IMR-90 (cell line): ENCODE data around the gene ACP2. TPM values are rescaled to one million over a fixed set of nuclear protein-coding genes. Genes with fewer than 3 reads are reported as not detected.

Experiments used
- ATAC-seq: fragments of 200-7000 bp; cut with Tn5 transposase; 2 replicates; pipeline ENCODE4 v1.9.1; 2020; ENCODE audit warnings: low read depth, mild to moderate bottlenecking, moderate library complexity
- BruUV-seq: library from RNA; stranded (reverse); fragments of 400-500 nt; replicated peaks from 2 replicates; lab custom pipeline; 2021; lab: Mats Ljungman, UMichigan
- CTCF ChIA-PET: fragments of 300-600 bp; formaldehyde crosslinking; extraction: SDS; loops from one replicate; lab custom pipeline; 2021; ENCODE audit warnings: antibody characterized with exemption; lab: Yijun Ruan, JAX
- POLR2A ChIA-PET: fragments of 300-600 bp; sonication (Branson Sonifier 250); formaldehyde crosslinking; loops from one replicate; lab custom pipeline; 2022; ENCODE audit warnings: antibody characterized with exemption; ENCODE audit not compliant: unreplicated experiment; lab: Charles Lee
- DNase-seq: peaks from one replicate; pipeline ENCODE4 v3.0.0; 2013
- H2AFZ ChIP-seq: replicated peaks from 2 replicates; pipeline ENCODE3; 2013; ENCODE audit warnings: low read length, mild to moderate bottlenecking; ENCODE audit not compliant: poor library complexity
- H2AK5ac ChIP-seq: 2 replicates; pipeline ENCODE4 v1.6.1; 2013; ENCODE audit warnings: low read depth, low read length, inconsistent platforms
- H2AK9ac ChIP-seq: replicated peaks from 2 replicates; pipeline ENCODE3; 2013; ENCODE audit warnings: mild to moderate bottlenecking, low read depth, low read length, moderate library complexity; ENCODE audit not compliant: poor library complexity
- H2BK120ac ChIP-seq: 2 replicates; pipeline ENCODE4 v1.6.1; 2013; ENCODE audit warnings: low read depth, low read length, inconsistent platforms
- H2BK15ac ChIP-seq: 3 replicates; pipeline ENCODE4 v1.6.1; 2013; ENCODE audit warnings: low read depth, low read length, inconsistent platforms
- H2BK20ac ChIP-seq: 2 replicates; pipeline ENCODE4 v1.6.1; 2013; ENCODE audit warnings: low read depth, mild to moderate bottlenecking, inconsistent platforms, low read length, moderate library complexity
- H2BK5ac ChIP-seq: 2 replicates; pipeline ENCODE4 v1.6.1; 2013; ENCODE audit warnings: mild to moderate bottlenecking, low read depth, low read length, inconsistent platforms; ENCODE audit not compliant: poor library complexity, severe bottlenecking
- H3K14ac ChIP-seq: replicated peaks from 2 replicates; pipeline ENCODE4 v1.6.1; 2013; ENCODE audit warnings: low read depth, low read length, inconsistent platforms
- H3K18ac ChIP-seq: 2 replicates; pipeline ENCODE4 v1.6.1; 2013; ENCODE audit warnings: low read depth, low read length, control low read depth
- H3K23ac ChIP-seq: 2 replicates; pipeline ENCODE4 v1.6.1; 2013; ENCODE audit warnings: low read depth, low read length, inconsistent platforms
- H3K27ac ChIP-seq: 2 replicates; pipeline ENCODE4 v1.5.1; 2013; ENCODE audit warnings: mild to moderate bottlenecking, control low read depth, low read length; ENCODE audit not compliant: insufficient read depth
- H3K27me3 ChIP-seq: 2 replicates; pipeline ENCODE4 v1.6.1; 2013; ENCODE audit warnings: low read length; ENCODE audit not compliant: control insufficient read depth, insufficient read depth
- H3K36me3 ChIP-seq: 2 replicates; pipeline ENCODE4 v1.6.1; 2013; ENCODE audit warnings: low read length, mixed read lengths; ENCODE audit not compliant: control insufficient read depth, insufficient read depth
- H3K4ac ChIP-seq: 2 replicates; pipeline ENCODE4 v1.6.1; 2013; ENCODE audit warnings: low read depth, low read length, inconsistent platforms
- H3K4me1 ChIP-seq: 2 replicates; pipeline ENCODE4 v1.6.1; 2013; ENCODE audit warnings: low read length, mixed read lengths; ENCODE audit not compliant: control insufficient read depth, insufficient read depth
- H3K4me2 ChIP-seq: 2 replicates; pipeline ENCODE4 v1.6.1; 2013; ENCODE audit warnings: low read depth, mild to moderate bottlenecking, control low read depth, low read length, moderate library complexity
- H3K4me3 ChIP-seq: 2 replicates; pipeline ENCODE4 v1.5.1; 2013; ENCODE audit warnings: low read depth, mild to moderate bottlenecking, control low read depth, low read length, moderate library complexity; ENCODE audit not compliant: insufficient read depth
- H3K56ac ChIP-seq: 2 replicates; pipeline ENCODE4 v1.6.1; 2013; ENCODE audit warnings: low read length, inconsistent platforms; ENCODE audit not compliant: insufficient read depth; ENCODE audit errors: extremely low read depth
- H3K79me1 ChIP-seq, 2 experiments: 2 replicates each; pipeline ENCODE4 v1.6.1; 2013; ENCODE audit warnings: low read length in 2 of 2, inconsistent platforms in 1 of 2, low read depth in 1 of 2
- H3K9ac ChIP-seq: 2 replicates; pipeline ENCODE4 v1.6.1; 2013; ENCODE audit warnings: low read depth, low read length, control low read depth
- H3K9me1 ChIP-seq: 2 replicates; pipeline ENCODE4 v1.6.1; 2013; ENCODE audit warnings: low read length, inconsistent platforms; ENCODE audit not compliant: insufficient read depth
- H3K9me3 ChIP-seq: 2 replicates; pipeline ENCODE4 v1.6.1; 2013; ENCODE audit warnings: low read length; ENCODE audit not compliant: control insufficient read depth, insufficient read depth
- H4K20me1 ChIP-seq: 2 replicates; pipeline ENCODE4 v1.6.1; 2013; ENCODE audit warnings: low read length, inconsistent platforms; ENCODE audit not compliant: insufficient read depth
- H4K5ac ChIP-seq: 2 replicates; pipeline ENCODE4 v1.6.1; 2013; ENCODE audit warnings: mild to moderate bottlenecking, low read depth, low read length, control low read depth
- H4K8ac ChIP-seq, 2 experiments: 2 replicates each; pipeline ENCODE4 v1.6.1; 2013; ENCODE audit warnings: low read depth in 2 of 2, low read length in 2 of 2, control low read depth in 1 of 2, inconsistent platforms in 1 of 2
- H4K91ac ChIP-seq: 2 replicates; pipeline ENCODE4 v1.6.1; 2013; ENCODE audit warnings: low read depth, low read length, inconsistent platforms; ENCODE audit not compliant: insufficient read depth
- CEBPB ChIP-seq: IDR thresholded peaks from 2 replicates; pipeline ENCODE4 v1.6.1; 2012; ENCODE audit warnings: low read depth, low read length, improper control_type of control experiment
- WGBS, 2 experiments: methylation state at CpG; one replicate each; pipeline versions ENCODE4 v1.1.5 to v1.1.7; 2013; ENCODE audit warnings: missing lambda C conversion rate in 2 of 2; ENCODE audit not compliant: insufficient read length in 1 of 2; ENCODE audit errors: extremely low coverage in 2 of 2; 5-methylcytosine and 5-hydroxymethylcytosine counted together
- dilution Hi-C: fragments of 300-500 bp; cut with HindIII; formaldehyde crosslinking; loops from one replicate; pipeline ENCODE4 v1.14.3; 2018; ENCODE audit warnings: low sequenced_read_pairs; ENCODE audit not compliant: unreplicated experiment
- in situ Hi-C: fragments of 300-500 bp; cut with MboI; formaldehyde crosslinking; loops from 3 replicates; pipeline ENCODE4 v1.14.3; 2019; ENCODE audit warnings: low sequenced_read_pairs, inconsistent platforms, mixed read lengths
- intact Hi-C: fragments of 100-400 bp; cut with micrococcal nuclease; formaldehyde crosslinking; loops from 2 replicates; pipeline ENCODE4 v1.10.0; 2022
- polyA plus RNA-seq, 3 experiments: library from polyadenylated mRNA; depleted of rRNA; stranded (reverse); fragments of >200 nt; gene quantifications; 2 replicates each; pipeline ENCODE4 v1.2.3, GENCODE V29; 2012; ENCODE audit warnings: low replicate concordance in 1 of 3
- total RNA-seq: library from RNA; depleted of rRNA; stranded (reverse); fragments of >200 nt; gene quantifications from 2 replicates; pipeline ENCODE4 v1.2.3, GENCODE V29; 2012
- TF ChIP-seq, protein P1 (sequence below): fragments of 150-350 bp; IDR thresholded peaks from 2 replicates; pipeline ENCODE4 v1.6.1; 2017; ENCODE audit warnings: mild to moderate bottlenecking, antibody characterized with exemption, low read length, low read depth

ACP2 gene
- total and polyA plus RNA-seq, 2 of the 4 experiments (the other 2 are of a cell fraction), result 17.7 to 23.6 TPM

- H4K5ac ChIP-seq, result no peak overlapping the region
- in situ Hi-C loops, result no loop called here
- ATAC-seq, result peak; percentile 85
- H3K18ac ChIP-seq, result no peak overlapping the region
- no peak overlapping the region for H2BK5ac ChIP-seq
- no peak overlapping the region for H3K23ac ChIP-seq
- no peaks in the 10 kb centered on the region for H3K27me3 ChIP-seq
- WGBS, 2 experiments, result no CpG with 5 or more reads among the region's 7 CpGs
- H3K4me2 ChIP-seq, result no peak overlapping the region
- POLR2A ChIA-PET, result no interaction called here
- H2AFZ ChIP-seq, result no peak overlapping the region
- 0 out of 2 replicates have a peak, but pooled peaks cover 3% of the 10 kb centered on the region for H3K9me1 ChIP-seq
- TSS peak; percentile 11 for BruUV-seq
- H3K4me3 ChIP-seq, result no peak overlapping the region
- H3K9ac ChIP-seq, result no peak overlapping the region
- CTCF ChIA-PET, result no interaction called here
- H3K56ac ChIP-seq, result no peak overlapping the region
- H3K36me3 ChIP-seq, result peaks cover 33% of the 10 kb centered on the region; the same call in 1 of the 2 replicates
- intact Hi-C loops, result no loop called here
- H2AK9ac ChIP-seq, result no peak overlapping the region
- no peaks in the 10 kb centered on the region for H3K4me1 ChIP-seq
- peaks cover 5 to 16% of the 10 kb centered on the region in 2 experiments; a peak in 3 of 4 replicates for H3K79me1 ChIP-seq
- no peaks in the 10 kb centered on the region for H3K9me3 ChIP-seq
- no peak overlapping the region for H2BK20ac ChIP-seq
- H3K4ac ChIP-seq, result no peak overlapping the region
- peak; percentile 64 for DNase-seq
- no peak overlapping the region for H2AK5ac ChIP-seq
- H2BK120ac ChIP-seq, result no peak overlapping the region
- H2BK15ac ChIP-seq, result no peak overlapping the region
- H4K8ac ChIP-seq, result no peak overlapping the region
- no peak overlapping the region; the same call in 1 of the 2 replicates for H3K27ac ChIP-seq
- no peak overlapping the region for H3K14ac ChIP-seq
- H4K20me1 ChIP-seq, result 0 out of 2 replicates have a peak, but pooled peaks cover 4% of the 10 kb centered on the region
- H4K91ac ChIP-seq, result no peak overlapping the region
- peak; percentile 63 for TF ChIP-seq CEBPB
- TF ChIP-seq, protein P1, sequence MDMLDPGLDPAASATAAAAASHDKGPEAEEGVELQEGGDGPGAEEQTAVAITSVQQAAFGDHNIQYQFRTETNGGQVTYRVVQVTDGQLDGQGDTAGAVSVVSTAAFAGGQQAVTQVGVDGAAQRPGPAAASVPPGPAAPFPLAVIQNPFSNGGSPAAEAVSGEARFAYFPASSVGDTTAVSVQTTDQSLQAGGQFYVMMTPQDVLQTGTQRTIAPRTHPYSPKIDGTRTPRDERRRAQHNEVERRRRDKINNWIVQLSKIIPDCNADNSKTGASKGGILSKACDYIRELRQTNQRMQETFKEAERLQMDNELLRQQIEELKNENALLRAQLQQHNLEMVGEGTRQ, result no peak
- dilution Hi-C loops, result no loop called here
Measured at GRCh38 chr11:47225552-47226400, 22.8 kb downstream of the ACP2 start.
